IMR-90 (cell line): Measurements from ENCODE around the gene CAPS. TPM values are rescaled to one million over a fixed set of nuclear protein-coding genes. Genes with fewer than 3 reads are reported as not detected.

Source experiments
- ATAC-seq: fragments of 200-7000 bp; cut with Tn5 transposase; 2 replicates; pipeline ENCODE4 v1.9.1; 2020; ENCODE audit warnings: low read depth, mild to moderate bottlenecking, moderate library complexity
- BruUV-seq: library from RNA; stranded (reverse); fragments of 400-500 nt; replicated peaks from 2 replicates; lab custom pipeline; 2021; lab: Mats Ljungman, UMichigan
- CTCF ChIA-PET: fragments of 300-600 bp; formaldehyde crosslinking; extraction: SDS; loops from one replicate; lab custom pipeline; 2021; ENCODE audit warnings: antibody characterized with exemption; lab: Yijun Ruan, JAX
- POLR2A ChIA-PET: fragments of 300-600 bp; sonication (Branson Sonifier 250); formaldehyde crosslinking; loops from one replicate; lab custom pipeline; 2022; ENCODE audit warnings: antibody characterized with exemption; ENCODE audit not compliant: unreplicated experiment; lab: Charles Lee
- DNase-seq: peaks from one replicate; pipeline ENCODE4 v3.0.0; 2013
- H2AFZ ChIP-seq: replicated peaks from 2 replicates; pipeline ENCODE3; 2013; ENCODE audit warnings: low read length, mild to moderate bottlenecking; ENCODE audit not compliant: poor library complexity
- H2AK5ac ChIP-seq: 2 replicates; pipeline ENCODE4 v1.6.1; 2013; ENCODE audit warnings: low read depth, low read length, inconsistent platforms
- H2AK9ac ChIP-seq: replicated peaks from 2 replicates; pipeline ENCODE3; 2013; ENCODE audit warnings: mild to moderate bottlenecking, low read depth, low read length, moderate library complexity; ENCODE audit not compliant: poor library complexity
- H2BK120ac ChIP-seq: 2 replicates; pipeline ENCODE4 v1.6.1; 2013; ENCODE audit warnings: low read depth, low read length, inconsistent platforms
- H2BK15ac ChIP-seq: 3 replicates; pipeline ENCODE4 v1.6.1; 2013; ENCODE audit warnings: low read depth, low read length, inconsistent platforms
- H2BK20ac ChIP-seq: 2 replicates; pipeline ENCODE4 v1.6.1; 2013; ENCODE audit warnings: low read depth, mild to moderate bottlenecking, inconsistent platforms, low read length, moderate library complexity
- H2BK5ac ChIP-seq: 2 replicates; pipeline ENCODE4 v1.6.1; 2013; ENCODE audit warnings: mild to moderate bottlenecking, low read depth, low read length, inconsistent platforms; ENCODE audit not compliant: poor library complexity, severe bottlenecking
- H3K14ac ChIP-seq: replicated peaks from 2 replicates; pipeline ENCODE4 v1.6.1; 2013; ENCODE audit warnings: low read depth, low read length, inconsistent platforms
- H3K18ac ChIP-seq: 2 replicates; pipeline ENCODE4 v1.6.1; 2013; ENCODE audit warnings: low read depth, low read length, control low read depth
- H3K23ac ChIP-seq: 2 replicates; pipeline ENCODE4 v1.6.1; 2013; ENCODE audit warnings: low read depth, low read length, inconsistent platforms
- H3K27ac ChIP-seq: 2 replicates; pipeline ENCODE4 v1.5.1; 2013; ENCODE audit warnings: mild to moderate bottlenecking, control low read depth, low read length; ENCODE audit not compliant: insufficient read depth
- H3K27me3 ChIP-seq: 2 replicates; pipeline ENCODE4 v1.6.1; 2013; ENCODE audit warnings: low read length; ENCODE audit not compliant: control insufficient read depth, insufficient read depth
- H3K36me3 ChIP-seq: 2 replicates; pipeline ENCODE4 v1.6.1; 2013; ENCODE audit warnings: low read length, mixed read lengths; ENCODE audit not compliant: control insufficient read depth, insufficient read depth
- H3K4ac ChIP-seq: 2 replicates; pipeline ENCODE4 v1.6.1; 2013; ENCODE audit warnings: low read depth, low read length, inconsistent platforms
- H3K4me1 ChIP-seq: 2 replicates; pipeline ENCODE4 v1.6.1; 2013; ENCODE audit warnings: low read length, mixed read lengths; ENCODE audit not compliant: control insufficient read depth, insufficient read depth
- H3K4me2 ChIP-seq: 2 replicates; pipeline ENCODE4 v1.6.1; 2013; ENCODE audit warnings: low read depth, mild to moderate bottlenecking, control low read depth, low read length, moderate library complexity
- H3K4me3 ChIP-seq: 2 replicates; pipeline ENCODE4 v1.5.1; 2013; ENCODE audit warnings: low read depth, mild to moderate bottlenecking, control low read depth, low read length, moderate library complexity; ENCODE audit not compliant: insufficient read depth
- H3K56ac ChIP-seq: 2 replicates; pipeline ENCODE4 v1.6.1; 2013; ENCODE audit warnings: low read length, inconsistent platforms; ENCODE audit not compliant: insufficient read depth; ENCODE audit errors: extremely low read depth
- H3K79me1 ChIP-seq, 2 experiments: 2 replicates each; pipeline ENCODE4 v1.6.1; 2013; ENCODE audit warnings: low read length in 2 of 2, inconsistent platforms in 1 of 2, low read depth in 1 of 2
- H3K9ac ChIP-seq: 2 replicates; pipeline ENCODE4 v1.6.1; 2013; ENCODE audit warnings: low read depth, low read length, control low read depth
- H3K9me1 ChIP-seq: 2 replicates; pipeline ENCODE4 v1.6.1; 2013; ENCODE audit warnings: low read length, inconsistent platforms; ENCODE audit not compliant: insufficient read depth
- H3K9me3 ChIP-seq: 2 replicates; pipeline ENCODE4 v1.6.1; 2013; ENCODE audit warnings: low read length; ENCODE audit not compliant: control insufficient read depth, insufficient read depth
- H4K20me1 ChIP-seq: 2 replicates; pipeline ENCODE4 v1.6.1; 2013; ENCODE audit warnings: low read length, inconsistent platforms; ENCODE audit not compliant: insufficient read depth
- H4K5ac ChIP-seq: 2 replicates; pipeline ENCODE4 v1.6.1; 2013; ENCODE audit warnings: mild to moderate bottlenecking, low read depth, low read length, control low read depth
- H4K8ac ChIP-seq, 2 experiments: 2 replicates each; pipeline ENCODE4 v1.6.1; 2013; ENCODE audit warnings: low read depth in 2 of 2, low read length in 2 of 2, control low read depth in 1 of 2, inconsistent platforms in 1 of 2
- H4K91ac ChIP-seq: 2 replicates; pipeline ENCODE4 v1.6.1; 2013; ENCODE audit warnings: low read depth, low read length, inconsistent platforms; ENCODE audit not compliant: insufficient read depth
- BHLHE40 ChIP-seq: fragments of 150-350 bp; IDR thresholded peaks from 2 replicates; pipeline ENCODE4 v1.6.1; 2016; ENCODE audit warnings: mild to moderate bottlenecking, low read depth, low read length
- CEBPB ChIP-seq: IDR thresholded peaks from 2 replicates; pipeline ENCODE4 v1.6.1; 2012; ENCODE audit warnings: low read depth, low read length, improper control_type of control experiment
- CHD1 ChIP-seq: IDR thresholded peaks from 2 replicates; pipeline ENCODE4 v1.6.1; 2012; ENCODE audit warnings: low read depth, low read length, improper control_type of control experiment
- FOS ChIP-seq: fragments of 150-350 bp; IDR thresholded peaks from 2 replicates; pipeline ENCODE4 v1.6.1; 2016; ENCODE audit warnings: low read depth, low read length
- MAFK ChIP-seq: IDR thresholded peaks from 2 replicates; pipeline ENCODE4 v1.6.1; 2012; ENCODE audit warnings: low read depth, low read length, improper control_type of control experiment
- MAZ ChIP-seq: IDR thresholded peaks from 2 replicates; pipeline ENCODE4 v1.6.1; 2012; ENCODE audit warnings: low read depth, mild to moderate bottlenecking, low read length, improper control_type of control experiment, moderate library complexity, borderline replicate concordance
- MXI1 ChIP-seq: IDR thresholded peaks from 2 replicates; pipeline ENCODE4 v1.6.1; 2012; ENCODE audit warnings: low read depth, mild to moderate bottlenecking, low read length, moderate library complexity, borderline replicate concordance
- NFE2L2 ChIP-seq: fragments of 150-350 bp; IDR thresholded peaks from 2 replicates; pipeline ENCODE4 v1.6.1; 2016; ENCODE audit warnings: low read depth, mild to moderate bottlenecking, low read length
- POLR2A ChIP-seq: IDR thresholded peaks from 2 replicates; pipeline ENCODE4 v1.6.1; 2012; ENCODE audit warnings: mild to moderate bottlenecking, low read depth, low read length
- RAD21 ChIP-seq: IDR thresholded peaks from 2 replicates; pipeline ENCODE4 v1.6.1; 2012; ENCODE audit warnings: low read length, improper control_type of control experiment
- RCOR1 ChIP-seq: IDR thresholded peaks from 2 replicates; pipeline ENCODE4 v1.6.1; 2012; ENCODE audit warnings: mild to moderate bottlenecking, low read length, improper control_type of control experiment; ENCODE audit not compliant: insufficient replicate concordance
- RFX5 ChIP-seq: IDR thresholded peaks from 2 replicates; pipeline ENCODE4 v1.8.0; 2012; ENCODE audit warnings: low read depth, mild to moderate bottlenecking, low read length, moderate library complexity
- SMC3 ChIP-seq: fragments of 150-350 bp; IDR thresholded peaks from 2 replicates; pipeline ENCODE4 v1.6.1; 2016; ENCODE audit warnings: low read depth, mild to moderate bottlenecking, antibody characterized with exemption, low read length, moderate library complexity
- WGBS, 2 experiments: methylation state at CpG; one replicate each; pipeline versions ENCODE4 v1.1.5 to v1.1.7; 2013; ENCODE audit warnings: missing lambda C conversion rate in 2 of 2; ENCODE audit not compliant: insufficient read length in 1 of 2; ENCODE audit errors: extremely low coverage in 2 of 2; 5-methylcytosine and 5-hydroxymethylcytosine counted together
- dilution Hi-C: fragments of 300-500 bp; cut with HindIII; formaldehyde crosslinking; loops from one replicate; pipeline ENCODE4 v1.14.3; 2018; ENCODE audit warnings: low sequenced_read_pairs; ENCODE audit not compliant: unreplicated experiment
- in situ Hi-C: fragments of 300-500 bp; cut with MboI; formaldehyde crosslinking; loops from 3 replicates; pipeline ENCODE4 v1.14.3; 2019; ENCODE audit warnings: low sequenced_read_pairs, inconsistent platforms, mixed read lengths
- intact Hi-C: fragments of 100-400 bp; cut with micrococcal nuclease; formaldehyde crosslinking; loops from 2 replicates; pipeline ENCODE4 v1.10.0; 2022
- polyA plus RNA-seq, 3 experiments: library from polyadenylated mRNA; depleted of rRNA; stranded (reverse); fragments of >200 nt; gene quantifications; 2 replicates each; pipeline ENCODE4 v1.2.3, GENCODE V29; 2012; ENCODE audit warnings: low replicate concordance in 1 of 3
- total RNA-seq: library from RNA; depleted of rRNA; stranded (reverse); fragments of >200 nt; gene quantifications from 2 replicates; pipeline ENCODE4 v1.2.3, GENCODE V29; 2012
- TF ChIP-seq, protein P1 (sequence below): fragments of 150-350 bp; IDR thresholded peaks from 2 replicates; pipeline ENCODE4 v1.6.1; 2016; ENCODE audit warnings: low read depth, mild to moderate bottlenecking, low read length, moderate library complexity, borderline replicate concordance
- TF ChIP-seq, protein P2 (sequence below): conservative IDR thresholded peaks from 2 replicates; pipeline ENCODE4 v1.5.1; 2012; ENCODE audit warnings: mild to moderate bottlenecking, low read depth, low read length, improper control_type of control experiment
- TF ChIP-seq, protein P3 (sequence below): fragments of 150-350 bp; IDR thresholded peaks from 2 replicates; pipeline ENCODE4 v1.6.1; 2017; ENCODE audit warnings: mild to moderate bottlenecking, antibody characterized with exemption, low read length, low read depth

CAPS gene
- total and polyA plus RNA-seq, 2 of the 4 experiments (the other 2 are of a cell fraction): 0.54 to 4.9 TPM

DNA sequence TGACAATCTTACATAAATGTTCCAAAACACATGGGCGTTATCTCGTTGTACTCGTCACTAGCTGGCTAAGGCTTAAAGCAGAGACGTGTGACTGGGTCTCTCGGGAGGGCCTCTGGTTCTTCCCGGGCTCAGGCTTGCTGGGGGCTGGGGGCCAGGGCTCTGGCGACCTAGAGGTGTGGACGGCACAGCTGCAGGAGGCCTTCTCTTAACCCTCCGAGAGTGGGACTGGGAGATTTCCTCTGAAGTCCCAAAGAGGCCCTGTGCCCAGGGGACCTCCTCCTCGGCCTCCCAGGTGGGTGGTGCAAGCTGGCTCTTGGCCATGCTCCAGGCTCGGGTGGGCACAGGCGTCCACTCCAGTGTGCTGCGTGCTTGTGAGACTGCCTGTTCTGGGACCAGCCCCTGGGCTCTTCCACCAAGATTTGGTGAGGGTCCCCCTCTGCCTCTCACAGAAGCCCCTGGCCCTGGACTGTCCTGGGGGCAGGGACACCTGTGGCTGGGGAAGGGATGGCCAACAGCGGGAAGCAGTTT lies 2.2 kb downstream of the CAPS start:
- Histone ChIP-seq H2AK5ac (no peak overlapping the region), H4K91ac (no peak overlapping the region), H3K9me1 (no peaks in the 10 kb centered on the region), H2AK9ac (no peak overlapping the region), H3K4me2 (no peak overlapping the region), H2BK15ac (no peak overlapping the region), H3K4me1 (peaks cover 11% of the 10 kb centered on the region), H3K18ac (no peak overlapping the region), H3K36me3 (peaks cover 61% of the 10 kb centered on the region), H4K8ac (no peak overlapping the region), H2BK120ac (no peak overlapping the region), H3K9ac (no peak overlapping the region), H3K27me3 (no peaks in the 10 kb centered on the region), H3K4ac (no peak overlapping the region), H3K14ac (no peak overlapping the region), H3K27ac (no peak overlapping the region), H3K23ac (no peak overlapping the region), H2BK20ac (no peak overlapping the region), H3K4me3 (no peak overlapping the region), H2BK5ac (no peak overlapping the region), H3K9me3 (no peaks in the 10 kb centered on the region), H2AFZ (no peak overlapping the region), H4K20me1 (peaks cover 4% of the 10 kb centered on the region; the same call in 1 of the 2 replicates), H3K56ac (no peak overlapping the region), H3K79me1 (0 out of 4 replicates have a peak, but pooled peaks cover 0 to 4% of the 10 kb centered on the region in 2 experiments), H4K5ac (no peak overlapping the region)
- TSS peak; percentile 92 for BruUV-seq
- ChIA-PET POLR2A (no interaction called here), CTCF (no interaction called here)
- intact Hi-C loops (no loop called here), dilution Hi-C loops (no loop called here), in situ Hi-C loops (no loop called here)
- no peak for DNase-seq
- WGBS, 2 experiments: 60% methylated on average over 11 of the region's 14 CpGs; no CpG with 5 or more reads in 1 of the 2 experiments
- no peak for ATAC-seq
- TF ChIP-seq MAFK: no peak
- TF ChIP-seq, protein P1, sequence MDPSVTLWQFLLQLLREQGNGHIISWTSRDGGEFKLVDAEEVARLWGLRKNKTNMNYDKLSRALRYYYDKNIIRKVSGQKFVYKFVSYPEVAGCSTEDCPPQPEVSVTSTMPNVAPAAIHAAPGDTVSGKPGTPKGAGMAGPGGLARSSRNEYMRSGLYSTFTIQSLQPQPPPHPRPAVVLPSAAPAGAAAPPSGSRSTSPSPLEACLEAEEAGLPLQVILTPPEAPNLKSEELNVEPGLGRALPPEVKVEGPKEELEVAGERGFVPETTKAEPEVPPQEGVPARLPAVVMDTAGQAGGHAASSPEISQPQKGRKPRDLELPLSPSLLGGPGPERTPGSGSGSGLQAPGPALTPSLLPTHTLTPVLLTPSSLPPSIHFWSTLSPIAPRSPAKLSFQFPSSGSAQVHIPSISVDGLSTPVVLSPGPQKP: no peak
- TF ChIP-seq, protein P2, sequence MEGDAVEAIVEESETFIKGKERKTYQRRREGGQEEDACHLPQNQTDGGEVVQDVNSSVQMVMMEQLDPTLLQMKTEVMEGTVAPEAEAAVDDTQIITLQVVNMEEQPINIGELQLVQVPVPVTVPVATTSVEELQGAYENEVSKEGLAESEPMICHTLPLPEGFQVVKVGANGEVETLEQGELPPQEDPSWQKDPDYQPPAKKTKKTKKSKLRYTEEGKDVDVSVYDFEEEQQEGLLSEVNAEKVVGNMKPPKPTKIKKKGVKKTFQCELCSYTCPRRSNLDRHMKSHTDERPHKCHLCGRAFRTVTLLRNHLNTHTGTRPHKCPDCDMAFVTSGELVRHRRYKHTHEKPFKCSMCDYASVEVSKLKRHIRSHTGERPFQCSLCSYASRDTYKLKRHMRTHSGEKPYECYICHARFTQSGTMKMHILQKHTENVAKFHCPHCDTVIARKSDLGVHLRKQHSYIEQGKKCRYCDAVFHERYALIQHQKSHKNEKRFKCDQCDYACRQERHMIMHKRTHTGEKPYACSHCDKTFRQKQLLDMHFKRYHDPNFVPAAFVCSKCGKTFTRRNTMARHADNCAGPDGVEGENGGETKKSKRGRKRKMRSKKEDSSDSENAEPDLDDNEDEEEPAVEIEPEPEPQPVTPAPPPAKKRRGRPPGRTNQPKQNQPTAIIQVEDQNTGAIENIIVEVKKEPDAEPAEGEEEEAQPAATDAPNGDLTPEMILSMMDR: no peak
- no peak for TF ChIP-seq CHD1
- TF ChIP-seq MAZ: no peak
- no peak for TF ChIP-seq RFX5
- TF ChIP-seq CEBPB: no peak
- TF ChIP-seq FOS: no peak
- no peak for TF ChIP-seq NFE2L2
- no peak for TF ChIP-seq RAD21
- TF ChIP-seq RCOR1: no peak
- TF ChIP-seq SMC3: no peak
- no peak for TF ChIP-seq BHLHE40
- TF ChIP-seq, protein P3, sequence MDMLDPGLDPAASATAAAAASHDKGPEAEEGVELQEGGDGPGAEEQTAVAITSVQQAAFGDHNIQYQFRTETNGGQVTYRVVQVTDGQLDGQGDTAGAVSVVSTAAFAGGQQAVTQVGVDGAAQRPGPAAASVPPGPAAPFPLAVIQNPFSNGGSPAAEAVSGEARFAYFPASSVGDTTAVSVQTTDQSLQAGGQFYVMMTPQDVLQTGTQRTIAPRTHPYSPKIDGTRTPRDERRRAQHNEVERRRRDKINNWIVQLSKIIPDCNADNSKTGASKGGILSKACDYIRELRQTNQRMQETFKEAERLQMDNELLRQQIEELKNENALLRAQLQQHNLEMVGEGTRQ: no peak
- no peak for TF ChIP-seq POLR2A
- TF ChIP-seq MXI1: no peak
